Vagina (tissue), 2 donors: Measurements from ENCODE around the gene ANXA3. TPM values are rescaled to one million over a fixed set of nuclear protein-coding genes. Genes with fewer than 3 reads are reported as not detected.

Experiments used
- DNase-seq, 2 donors: peaks; one replicate each; pipeline ENCODE4 v3.0.0-alpha.2; 2017; ENCODE audit errors: extremely low spot score in 2 of 2
- H3K27ac ChIP-seq: fragments of 200-600 bp; sonication (generic); one replicate; pipeline ENCODE4 v1.5.1; 2019
- H3K27me3 ChIP-seq: fragments of 200-600 bp; sonication (generic); one replicate; pipeline ENCODE4 v1.5.1; 2019
- H3K36me3 ChIP-seq, 2 donors: fragments of 200-600 bp; sonication (generic); one replicate each; pipeline ENCODE4 v1.5.1; 2017 to 2019
- H3K4me1 ChIP-seq: fragments of 200-600 bp; sonication (generic); one replicate; pipeline ENCODE4 v1.5.1; 2019
- H3K4me3 ChIP-seq, 2 donors: fragments of 200-600 bp; sonication (generic); 1 replicate in 1 of 2; 2 replicates in 1 of 2; pipeline ENCODE4 v1.5.1; 2016 to 2019
- H3K9me3 ChIP-seq: fragments of 200-600 bp; sonication (generic); one replicate; pipeline ENCODE4 v1.5.1; 2019
- POLR2A ChIP-seq, 2 donors: fragments of 450-650 bp; IDR thresholded peaks; one replicate each; pipeline ENCODE4 v1.6.1; 2017; ENCODE audit warnings: antibody characterized with exemption in 2 of 2, mild to moderate bottlenecking in 2 of 2, moderate library complexity in 2 of 2
- POLR2AphosphoS5 ChIP-seq, 2 donors: sonication (generic); formaldehyde crosslinking; IDR thresholded peaks; one replicate each; pipeline ENCODE4 v1.9.0; 2017; ENCODE audit warnings: antibody characterized with exemption in 2 of 2, mild to moderate bottlenecking in 2 of 2, low read depth in 1 of 2; ENCODE audit not compliant: insufficient read depth in 1 of 2
- intact Hi-C: fragments of 100-400 bp; cut with DNase I; formaldehyde crosslinking; loops from one replicate; pipeline ENCODE4 v1.15.1; 2023
- total RNA-seq: library from RNA; depleted of rRNA; stranded (reverse); fragments of >200 nt; gene quantifications from one replicate; pipeline ENCODE4 v1.2.3, GENCODE V29; 2016
- TF ChIP-seq, protein P1 (sequence below), 3 experiments: fragments of 450-650 bp in 2 of 3; fragments of 200-600 bp in 1 of 3; sonication (generic) in 1 of 3; IDR thresholded peaks; one replicate each; pipeline ENCODE4 v1.5.1; 2017 to 2019; ENCODE audit warnings: antibody characterized with exemption in 3 of 3, mild to moderate bottlenecking in 2 of 3, moderate library complexity in 2 of 3

The ANXA3 gene
- total RNA-seq, 1 donor from 2014 or later, result 11.8 TPM

GRCh38 chr4:78627046-78627965 lies 75.7 kb downstream of the ANXA3 start:
- no peak for DNase-seq
- H3K36me3 ChIP-seq, result no peaks in the 10 kb centered on the region
- no peak overlapping the region for H3K27ac ChIP-seq
- no peaks in the 10 kb centered on the region for H3K9me3 ChIP-seq
- TF ChIP-seq POLR2AphosphoS5 (IDR thresholded peaks at IDR 0.05; ENCODE audit: insufficient read depth in 1 of 2, low read depth in 1 of 2), result no peak
- TF ChIP-seq POLR2A (IDR thresholded peaks at IDR 0.05), result no peak
- TF ChIP-seq, protein P1, sequence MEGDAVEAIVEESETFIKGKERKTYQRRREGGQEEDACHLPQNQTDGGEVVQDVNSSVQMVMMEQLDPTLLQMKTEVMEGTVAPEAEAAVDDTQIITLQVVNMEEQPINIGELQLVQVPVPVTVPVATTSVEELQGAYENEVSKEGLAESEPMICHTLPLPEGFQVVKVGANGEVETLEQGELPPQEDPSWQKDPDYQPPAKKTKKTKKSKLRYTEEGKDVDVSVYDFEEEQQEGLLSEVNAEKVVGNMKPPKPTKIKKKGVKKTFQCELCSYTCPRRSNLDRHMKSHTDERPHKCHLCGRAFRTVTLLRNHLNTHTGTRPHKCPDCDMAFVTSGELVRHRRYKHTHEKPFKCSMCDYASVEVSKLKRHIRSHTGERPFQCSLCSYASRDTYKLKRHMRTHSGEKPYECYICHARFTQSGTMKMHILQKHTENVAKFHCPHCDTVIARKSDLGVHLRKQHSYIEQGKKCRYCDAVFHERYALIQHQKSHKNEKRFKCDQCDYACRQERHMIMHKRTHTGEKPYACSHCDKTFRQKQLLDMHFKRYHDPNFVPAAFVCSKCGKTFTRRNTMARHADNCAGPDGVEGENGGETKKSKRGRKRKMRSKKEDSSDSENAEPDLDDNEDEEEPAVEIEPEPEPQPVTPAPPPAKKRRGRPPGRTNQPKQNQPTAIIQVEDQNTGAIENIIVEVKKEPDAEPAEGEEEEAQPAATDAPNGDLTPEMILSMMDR (IDR thresholded peaks at IDR 0.05), result no peak
- intact Hi-C loops, result no loop called here
- no peaks in the 10 kb centered on the region for H3K4me1 ChIP-seq
- H3K27me3 ChIP-seq, result no peaks in the 10 kb centered on the region
- H3K4me3 ChIP-seq, result no peak overlapping the region

DNA sequence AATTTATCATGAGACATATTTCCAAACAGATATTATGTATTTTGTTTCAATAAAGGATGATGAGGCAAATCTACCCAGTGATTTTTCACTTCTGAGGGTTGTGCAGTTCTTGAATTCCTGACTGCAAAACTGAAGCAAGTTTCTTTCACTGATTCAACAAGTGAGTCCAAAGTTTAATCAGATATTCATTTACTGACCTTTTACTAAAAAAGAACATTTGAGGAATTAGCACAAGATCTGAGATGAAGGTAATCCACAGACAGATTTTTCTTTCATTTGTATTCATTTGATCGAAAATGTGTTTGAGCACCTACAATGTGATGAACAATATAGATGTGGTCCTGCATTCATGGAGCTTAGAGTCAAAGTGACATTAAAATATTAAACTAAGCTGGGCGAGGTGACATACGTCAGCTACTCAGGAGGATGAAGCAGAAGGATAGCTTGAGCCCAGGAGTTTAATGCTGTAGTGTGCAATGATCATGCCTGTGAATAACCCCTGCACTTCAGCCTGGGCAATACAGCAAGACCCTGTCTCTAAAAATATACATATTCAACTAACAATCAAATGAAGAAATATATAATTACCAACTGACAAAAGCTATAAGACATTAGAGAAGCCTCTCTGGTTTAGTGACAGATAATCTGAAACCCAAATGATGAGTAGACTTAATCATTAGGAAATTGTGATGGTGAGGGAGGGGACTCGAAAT lies 76.6 kb downstream of the ANXA3 start:
- Histone ChIP-seq H3K36me3 (no peaks in the 10 kb centered on the region), H3K4me3 (no peak overlapping the region), H3K9me3 (no peaks in the 10 kb centered on the region), H3K4me1 (no peaks in the 10 kb centered on the region), H3K27ac (no peak overlapping the region), H3K27me3 (no peaks in the 10 kb centered on the region)
- no peak for DNase-seq
- intact Hi-C loops, result no loop called here
- TF ChIP-seq, protein P1 (IDR thresholded peaks at IDR 0.05), result no peak
- TF ChIP-seq POLR2A (IDR thresholded peaks at IDR 0.05) (no peak), POLR2AphosphoS5 (IDR thresholded peaks at IDR 0.05; ENCODE audit: insufficient read depth in 1 of 2, low read depth in 1 of 2) (no peak)

DNA sequence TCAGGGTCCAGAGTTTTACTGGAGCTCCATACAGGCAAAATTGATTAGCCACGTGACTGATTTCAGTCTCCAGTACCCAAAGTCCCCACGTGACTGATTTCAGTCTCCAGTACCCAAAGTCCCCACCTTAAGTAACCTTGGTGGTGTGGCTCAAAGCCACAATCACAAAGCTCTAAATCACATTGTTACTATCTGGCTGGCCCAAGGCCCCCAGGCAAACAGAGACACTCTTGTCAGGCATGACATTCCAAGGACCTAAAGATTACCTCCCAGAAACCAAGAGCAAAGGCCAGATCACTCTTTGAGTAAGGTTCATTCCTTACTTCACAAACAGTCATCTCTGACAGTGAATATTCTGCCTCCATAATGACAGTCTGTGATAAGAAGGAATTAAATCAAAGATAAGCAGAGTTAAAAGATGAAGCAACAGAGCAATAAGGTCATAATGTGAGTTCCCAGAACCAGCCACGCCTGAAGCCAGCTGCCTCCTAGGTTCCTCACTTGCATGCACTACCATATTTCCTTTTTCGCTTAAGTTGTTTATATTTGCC lies 78.5 kb downstream of the ANXA3 start:
- Histone ChIP-seq H3K27me3 (no peaks in the 10 kb centered on the region), H3K4me3 (no peak overlapping the region), H3K4me1 (no peaks in the 10 kb centered on the region), H3K27ac (no peak overlapping the region), H3K36me3 (no peaks in the 10 kb centered on the region), H3K9me3 (no peaks in the 10 kb centered on the region)
- TF ChIP-seq POLR2A (IDR thresholded peaks at IDR 0.05), result no peak
- no peak for TF ChIP-seq POLR2AphosphoS5 (IDR thresholded peaks at IDR 0.05; ENCODE audit: insufficient read depth in 1 of 2, low read depth in 1 of 2)
- intact Hi-C loops, result no loop called here
- no peak for DNase-seq

- Histone ChIP-seq H3K36me3 (no peaks in the 10 kb centered on the region), H3K27ac (no peak overlapping the region), H3K27me3 (no peaks in the 10 kb centered on the region), H3K4me3 (no peak overlapping the region), H3K4me1 (no peaks in the 10 kb centered on the region), H3K9me3 (no peaks in the 10 kb centered on the region)
- DNase-seq, result no peak
- intact Hi-C loops, result no loop called here
- TF ChIP-seq POLR2AphosphoS5 (IDR thresholded peaks at IDR 0.05; ENCODE audit: insufficient read depth in 1 of 2, low read depth in 1 of 2) (no peak), POLR2A (IDR thresholded peaks at IDR 0.05) (no peak)
- TF ChIP-seq, protein P1 (IDR thresholded peaks at IDR 0.05), result no peak
These were observed 79.0 kb downstream of the ANXA3 start for GRCh38 chr4:78630615-78631014.

- H3K36me3 ChIP-seq, result no peaks in the 10 kb centered on the region
- intact Hi-C loops, result no loop called here
- no peaks in the 10 kb centered on the region for H3K4me1 ChIP-seq
- H3K27ac ChIP-seq, result no peak overlapping the region
- TF ChIP-seq, protein P1 (IDR thresholded peaks at IDR 0.05), result no peak
- TF ChIP-seq POLR2AphosphoS5 (IDR thresholded peaks at IDR 0.05; ENCODE audit: insufficient read depth in 1 of 2, low read depth in 1 of 2) (no peak), POLR2A (IDR thresholded peaks at IDR 0.05) (no peak)
- no peaks in the 10 kb centered on the region for H3K9me3 ChIP-seq
- no peaks in the 10 kb centered on the region for H3K27me3 ChIP-seq
- no peak overlapping the region for H3K4me3 ChIP-seq
- no peak for DNase-seq
These were observed 82.6 kb downstream of the ANXA3 start for GRCh38 chr4:78634011-78634664.
